ENCODE results near the gene ADM5.

- TF ChIP-seq CTCF (IDR thresholded peaks at IDR 0.05): no peak
- no peak for TF ChIP-seq POLR2A (IDR thresholded peaks at IDR 0.05)
Measured at GRCh38 chr19:49696865-49697264, 7.5 kb downstream of the ADM5 start.
